ENCODE measurements around the gene UBE2J1.
A peak's percentile ranks its signal among the peaks of the same experiment; 100 is the strongest.

UBE2J1 gene

DNA sequence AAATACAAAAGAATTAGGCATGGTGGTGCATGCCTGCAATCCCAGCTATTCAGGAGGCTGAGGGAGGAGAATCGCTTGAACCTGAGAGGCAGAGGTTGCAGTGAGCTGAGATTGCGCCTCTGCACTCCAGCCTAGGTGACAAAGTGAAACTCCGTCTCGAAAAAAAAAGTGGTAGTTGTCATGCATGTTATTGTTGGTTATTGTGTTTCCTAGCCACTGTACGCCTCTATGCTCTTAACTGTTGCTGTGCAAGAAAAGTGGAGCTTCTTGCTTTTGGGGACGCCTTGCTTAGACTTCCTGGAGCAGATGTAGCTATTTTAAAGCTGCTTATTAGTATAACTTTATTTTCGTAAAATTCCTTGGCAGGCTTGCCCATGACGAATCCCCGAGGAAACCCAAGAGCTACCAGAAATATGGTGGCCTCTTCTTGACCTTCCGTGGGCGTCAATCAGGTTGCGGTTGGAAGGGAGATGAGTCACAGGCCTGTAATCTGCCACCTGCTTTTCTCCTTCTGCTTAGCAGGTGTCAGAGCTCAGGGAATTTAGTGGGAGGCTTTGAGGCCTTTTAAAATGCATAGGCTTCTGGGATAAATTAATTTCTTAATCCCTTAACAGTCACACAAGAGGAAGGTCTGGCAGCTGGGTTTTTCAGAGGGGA, 54.7 kb downstream of the UBE2J1 start (continued):
- TF ChIP-seq ZNF311 (tag by site-specific recombination; IDR thresholded peaks at IDR 0.05; ENCODE audit: borderline replicate concordance) (no peak), RBAK (tag by site-specific recombination; IDR thresholded peaks at IDR 0.05) (no peak), ZNF768 (tag by site-specific recombination; IDR thresholded peaks at IDR 0.05) (no peak), ZNF629 (tag by site-specific recombination; IDR thresholded peaks at IDR 0.05) (peak; percentile 81), ZNF555 (tag by site-specific recombination; conservative IDR thresholded peaks at IDR 0.05) (no peak), SCRT2 (tag by site-specific recombination; IDR thresholded peaks at IDR 0.05) (peak; percentile 84), BCL11B (tag by site-specific recombination; IDR thresholded peaks at IDR 0.05; ENCODE audit: low read depth) (no peak), ZNF660 (tag by site-specific recombination; IDR thresholded peaks at IDR 0.05) (0 out of 2 replicates have a peak, but pooled peaks have one; percentile 72), ZNF23 (tag by site-specific recombination; IDR thresholded peaks at IDR 0.05; ENCODE audit: borderline replicate concordance) (no peak), ZXDB (tag by site-specific recombination; IDR thresholded peaks at IDR 0.05) (peak; percentile 79), OVOL3 (tag by site-specific recombination; IDR thresholded peaks at IDR 0.05) (no peak), KLF1 (tag by site-specific recombination; IDR thresholded peaks at IDR 0.05) (peak; percentile 90), SP3 (tag by site-specific recombination; IDR thresholded peaks at IDR 0.05) (peak; percentile 41), ZFHX2 (tag by site-specific recombination; conservative IDR thresholded peaks at IDR 0.05) (peak; percentile 89), SETDB1 (IDR thresholded peaks at IDR 0.05; ENCODE audit: insufficient read length, low read length) (no peak), ZNF48 (tag by site-specific recombination; IDR thresholded peaks at IDR 0.05) (no peak), GFI1B (tag by site-specific recombination; IDR thresholded peaks at IDR 0.05) (0 out of 2 replicates have a peak, but pooled peaks have one; percentile 8), MEIS1 (CRISPR knock-in tag; IDR thresholded peaks at IDR 0.05; ENCODE audit: borderline replicate concordance) (no peak), IKZF3 (tag by site-specific recombination; IDR thresholded peaks at IDR 0.05) (0 out of 2 replicates have a peak, but pooled peaks have one; percentile 39), ZSCAN23 (tag by site-specific recombination; IDR thresholded peaks at IDR 0.05) (no peak), GLI2 (tag by site-specific recombination; IDR thresholded peaks at IDR 0.05; ENCODE audit: borderline replicate concordance, low read depth) (no peak), ZNF391 (tag by site-specific recombination; IDR thresholded peaks at IDR 0.05; ENCODE audit: borderline replicate concordance, low read depth) (no peak), ZNF792 (tag by site-specific recombination; IDR thresholded peaks at IDR 0.05) (no peak), ZNF174 (tag by site-specific recombination; IDR thresholded peaks at IDR 0.05) (no peak), ZNF155 (tag by site-specific recombination; IDR thresholded peaks at IDR 0.05) (no peak), ZNF514 (tag by site-specific recombination; IDR thresholded peaks at IDR 0.05) (no peak), SP7 (tag by site-specific recombination; IDR thresholded peaks at IDR 0.05) (peak; percentile 96), ZBTB7A (tag by site-specific recombination; IDR thresholded peaks at IDR 0.05; ENCODE audit: low read depth) (no peak), REPIN1 (tag by site-specific recombination; IDR thresholded peaks at IDR 0.05; ENCODE audit: low read depth) (no peak), WT1 (tag by site-specific recombination; IDR thresholded peaks at IDR 0.05) (peak; percentile 77), ZNF121 (tag by site-specific recombination; IDR thresholded peaks at IDR 0.05) (no peak)
- TF ChIP-seq, protein P1, sequence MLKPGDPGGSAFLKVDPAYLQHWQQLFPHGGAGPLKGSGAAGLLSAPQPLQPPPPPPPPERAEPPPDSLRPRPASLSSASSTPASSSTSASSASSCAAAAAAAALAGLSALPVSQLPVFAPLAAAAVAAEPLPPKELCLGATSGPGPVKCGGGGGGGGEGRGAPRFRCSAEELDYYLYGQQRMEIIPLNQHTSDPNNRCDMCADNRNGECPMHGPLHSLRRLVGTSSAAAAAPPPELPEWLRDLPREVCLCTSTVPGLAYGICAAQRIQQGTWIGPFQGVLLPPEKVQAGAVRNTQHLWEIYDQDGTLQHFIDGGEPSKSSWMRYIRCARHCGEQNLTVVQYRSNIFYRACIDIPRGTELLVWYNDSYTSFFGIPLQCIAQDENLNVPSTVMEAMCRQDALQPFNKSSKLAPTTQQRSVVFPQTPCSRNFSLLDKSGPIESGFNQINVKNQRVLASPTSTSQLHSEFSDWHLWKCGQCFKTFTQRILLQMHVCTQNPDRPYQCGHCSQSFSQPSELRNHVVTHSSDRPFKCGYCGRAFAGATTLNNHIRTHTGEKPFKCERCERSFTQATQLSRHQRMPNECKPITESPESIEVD (tag by site-specific recombination; IDR thresholded peaks at IDR 0.05): peak; percentile 55
- TF ChIP-seq, protein P2, sequence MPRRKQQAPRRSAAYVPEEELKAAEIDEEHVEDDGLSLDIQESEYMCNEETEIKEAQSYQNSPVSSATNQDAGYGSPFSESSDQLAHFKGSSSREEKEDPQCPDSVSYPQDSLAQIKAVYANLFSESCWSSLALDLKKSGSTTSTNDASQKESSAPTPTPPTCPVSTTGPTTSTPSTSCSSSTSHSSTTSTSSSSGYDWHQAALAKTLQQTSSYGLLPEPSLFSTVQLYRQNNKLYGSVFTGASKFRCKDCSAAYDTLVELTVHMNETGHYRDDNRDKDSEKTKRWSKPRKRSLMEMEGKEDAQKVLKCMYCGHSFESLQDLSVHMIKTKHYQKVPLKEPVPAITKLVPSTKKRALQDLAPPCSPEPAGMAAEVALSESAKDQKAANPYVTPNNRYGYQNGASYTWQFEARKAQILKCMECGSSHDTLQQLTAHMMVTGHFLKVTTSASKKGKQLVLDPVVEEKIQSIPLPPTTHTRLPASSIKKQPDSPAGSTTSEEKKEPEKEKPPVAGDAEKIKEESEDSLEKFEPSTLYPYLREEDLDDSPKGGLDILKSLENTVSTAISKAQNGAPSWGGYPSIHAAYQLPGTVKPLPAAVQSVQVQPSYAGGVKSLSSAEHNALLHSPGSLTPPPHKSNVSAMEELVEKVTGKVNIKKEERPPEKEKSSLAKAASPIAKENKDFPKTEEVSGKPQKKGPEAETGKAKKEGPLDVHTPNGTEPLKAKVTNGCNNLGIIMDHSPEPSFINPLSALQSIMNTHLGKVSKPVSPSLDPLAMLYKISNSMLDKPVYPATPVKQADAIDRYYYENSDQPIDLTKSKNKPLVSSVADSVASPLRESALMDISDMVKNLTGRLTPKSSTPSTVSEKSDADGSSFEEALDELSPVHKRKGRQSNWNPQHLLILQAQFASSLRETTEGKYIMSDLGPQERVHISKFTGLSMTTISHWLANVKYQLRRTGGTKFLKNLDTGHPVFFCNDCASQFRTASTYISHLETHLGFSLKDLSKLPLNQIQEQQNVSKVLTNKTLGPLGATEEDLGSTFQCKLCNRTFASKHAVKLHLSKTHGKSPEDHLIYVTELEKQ (tag by site-specific recombination; IDR thresholded peaks at IDR 0.05; ENCODE audit: borderline replicate concordance): peak; percentile 94
- TF ChIP-seq, protein P3, sequence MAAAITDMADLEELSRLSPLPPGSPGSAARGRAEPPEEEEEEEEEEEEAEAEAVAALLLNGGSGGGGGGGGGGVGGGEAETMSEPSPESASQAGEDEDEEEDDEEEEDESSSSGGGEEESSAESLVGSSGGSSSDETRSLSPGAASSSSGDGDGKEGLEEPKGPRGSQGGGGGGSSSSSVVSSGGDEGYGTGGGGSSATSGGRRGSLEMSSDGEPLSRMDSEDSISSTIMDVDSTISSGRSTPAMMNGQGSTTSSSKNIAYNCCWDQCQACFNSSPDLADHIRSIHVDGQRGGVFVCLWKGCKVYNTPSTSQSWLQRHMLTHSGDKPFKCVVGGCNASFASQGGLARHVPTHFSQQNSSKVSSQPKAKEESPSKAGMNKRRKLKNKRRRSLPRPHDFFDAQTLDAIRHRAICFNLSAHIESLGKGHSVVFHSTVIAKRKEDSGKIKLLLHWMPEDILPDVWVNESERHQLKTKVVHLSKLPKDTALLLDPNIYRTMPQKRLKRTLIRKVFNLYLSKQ (tag by site-specific recombination; IDR thresholded peaks at IDR 0.05; ENCODE audit: borderline replicate concordance): no peak
- TF ChIP-seq, protein P4, sequence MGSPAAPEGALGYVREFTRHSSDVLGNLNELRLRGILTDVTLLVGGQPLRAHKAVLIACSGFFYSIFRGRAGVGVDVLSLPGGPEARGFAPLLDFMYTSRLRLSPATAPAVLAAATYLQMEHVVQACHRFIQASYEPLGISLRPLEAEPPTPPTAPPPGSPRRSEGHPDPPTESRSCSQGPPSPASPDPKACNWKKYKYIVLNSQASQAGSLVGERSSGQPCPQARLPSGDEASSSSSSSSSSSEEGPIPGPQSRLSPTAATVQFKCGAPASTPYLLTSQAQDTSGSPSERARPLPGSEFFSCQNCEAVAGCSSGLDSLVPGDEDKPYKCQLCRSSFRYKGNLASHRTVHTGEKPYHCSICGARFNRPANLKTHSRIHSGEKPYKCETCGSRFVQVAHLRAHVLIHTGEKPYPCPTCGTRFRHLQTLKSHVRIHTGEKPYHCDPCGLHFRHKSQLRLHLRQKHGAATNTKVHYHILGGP (tag by site-specific recombination; IDR thresholded peaks at IDR 0.05): no peak

Measured in HEK293 (cell line).